Right lobe of liver (tissue), 4 donors: ENCODE results near the gene OGFRL1.

Experiments
- CTCF ChIP-seq, 4 donors: fragments of 200-600 bp in 3 of 4; fragments of 450-650 bp in 1 of 4; IDR thresholded peaks; one replicate each; pipeline versions ENCODE4 v1.5.1 to v1.8.0; 2016 to 2022; ENCODE audit warnings: antibody characterized with exemption in 4 of 4, mild to moderate bottlenecking in 2 of 4
- POLR2A ChIP-seq: fragments of 450-650 bp; IDR thresholded peaks from one replicate; pipeline ENCODE4 v1.6.1; 2017; ENCODE audit warnings: antibody characterized with exemption, mild to moderate bottlenecking
- donor health status: DM: no; HTN: no; CAD: no.
- donor health status: DM: no; HTN: no; CAD: no.
- donor health status: DM: no; HTN: yes; CAD: no.

GRCh38 chr6:71342772-71343171 is 54.2 kb downstream of the OGFRL1 start:
- TF ChIP-seq POLR2A (no peak), CTCF (IDR thresholded peaks at IDR 0.05) (no peak)
